ENCODE results near the gene CRYL1. TPM values are rescaled to one million over a fixed set of nuclear protein-coding genes. Genes with fewer than 3 reads are reported as not detected.

CRYL1 gene
- total RNA-seq, 1 experiment from 2014 or later = 3.7 TPM

GRCh38 chr13:20465218-20465879, 60.3 kb downstream of the CRYL1 start:
- Mint-ChIP-seq H3K27ac (no peak overlapping the region), H3K9me3 (no peaks in the 10 kb centered on the region), H3K4me3 (no peak overlapping the region), H3K4me1 (peaks cover 19 to 25% of the 10 kb centered on the region in 2 experiments), H3K27me3 (ENCODE audit: low read depth) (no peaks in the 10 kb centered on the region; the same call in 1 of the 2 replicates), H3K36me3 (ENCODE audit: insufficient read depth in 1 of 3, low read depth in 3 of 3) (no peaks in the 10 kb centered on the region)
- H3K27ac ChIP-seq (ENCODE audit: insufficient read length, low read depth, low read length) = no peak overlapping the region
- DNase-seq = no peak
- no peak overlapping the region for H3K9ac ChIP-seq (ENCODE audit: extremely low read depth, insufficient read length, low read length)
- H3K14ac ChIP-seq (ENCODE audit: insufficient read depth, low read length) = no peak overlapping the region
- no peaks in the 10 kb centered on the region for H3K23me2 ChIP-seq (ENCODE audit: insufficient read length, low read depth, low read length, poor library complexity, severe bottlenecking)
- no peak overlapping the region for H3T11ph ChIP-seq (ENCODE audit: low read length)
- H2BK15ac ChIP-seq (ENCODE audit: low read depth, low read length) = no peak overlapping the region
- no peaks in the 10 kb centered on the region for H3K9me3 ChIP-seq (ENCODE audit: control insufficient read depth, low read depth, low read length)
- H4K5ac ChIP-seq (ENCODE audit: insufficient read length, low read depth, low read length) = no peak overlapping the region
- H4K91ac ChIP-seq (ENCODE audit: insufficient read length, low read depth, low read length) = no peak overlapping the region
- H3K56ac ChIP-seq (ENCODE audit: insufficient read length, low read depth, low read length) = no peak overlapping the region
- H3K4ac ChIP-seq (ENCODE audit: low read depth, low read length) = no peak overlapping the region
- no peaks in the 10 kb centered on the region for H4K20me1 ChIP-seq (ENCODE audit: control insufficient read depth, insufficient read depth, insufficient read length)
- no peak overlapping the region for H3K18ac ChIP-seq (ENCODE audit: insufficient read length, low read depth, low read length)
- H2BK12ac ChIP-seq (ENCODE audit: insufficient read length, low read depth, low read length) = no peak overlapping the region
- no peaks in the 10 kb centered on the region for H3K27me3 ChIP-seq (ENCODE audit: insufficient read depth, low read length)
- no peak overlapping the region for H3K23ac ChIP-seq (ENCODE audit: insufficient read length, low read depth, low read length)
- peaks cover 8% of the 10 kb centered on the region; the same call in 1 of the 2 replicates for H3K4me1 ChIP-seq (ENCODE audit: insufficient read depth, low read length)
- no peak overlapping the region for H2BK120ac ChIP-seq (ENCODE audit: low read depth, low read length, poor library complexity, severe bottlenecking)
- no peak overlapping the region for H2AFZ ChIP-seq (ENCODE audit: low read length)
- no peak overlapping the region for H2BK20ac ChIP-seq (ENCODE audit: low read depth, low read length, poor library complexity, severe bottlenecking)
- no peak for TF ChIP-seq CTCF (conservative IDR thresholded peaks at IDR 0.05)
- H3K4me2 ChIP-seq (ENCODE audit: insufficient read depth, insufficient read length, low read length) = no peak overlapping the region
- WGBS (ENCODE audit: extremely low coverage, insufficient read length, low lambda C conversion rate) = no CpG with 5 or more reads among the region's 6 CpGs
- H3K79me1 ChIP-seq (ENCODE audit: insufficient read depth, low read depth, low read length, poor library complexity, severe bottlenecking) = no peaks in the 10 kb centered on the region
- H3K79me2 ChIP-seq (ENCODE audit: insufficient read depth, low read length) = no peaks in the 10 kb centered on the region
- no peak overlapping the region for H2AK5ac ChIP-seq (ENCODE audit: insufficient read length, low read length)
- no peak overlapping the region for H4K8ac ChIP-seq (replicated peaks; ENCODE audit: insufficient read length, low read depth, low read length)
- no peak overlapping the region for H2BK5ac ChIP-seq (ENCODE audit: insufficient read length, low read length)
